Sigmoid colon (tissue), 3 donors: Measurements from ENCODE around the gene SLC35F1.

Source experiments
- CTCF ChIP-seq, 4 experiments: fragments of 450-650 bp in 3 of 4; fragments of 200-600 bp in 1 of 4; IDR thresholded peaks; one replicate each; pipeline ENCODE4 v1.5.1; 2016 to 2019; ENCODE audit warnings: antibody characterized with exemption in 4 of 4, mild to moderate bottlenecking in 3 of 4, moderate library complexity in 2 of 4
- POLR2A ChIP-seq, 2 donors: fragments of 450-650 bp; IDR thresholded peaks; one replicate each; pipeline ENCODE4 v1.6.1; 2016; ENCODE audit warnings: antibody characterized with exemption in 2 of 2, mild to moderate bottlenecking in 2 of 2, moderate library complexity in 2 of 2

GRCh38 chr6:117961301-117961700 is 54.2 kb downstream of the SLC35F1 start:
- TF ChIP-seq CTCF (IDR thresholded peaks at IDR 0.05) (no peak), POLR2A (IDR thresholded peaks at IDR 0.05) (no peak)
